DND-41 (cell line): ENCODE results near the gene ZNF419.
A peak's percentile ranks its signal among the peaks of the same experiment; 100 is the strongest.
"Not testable (repeated sequence)": the region's sequence is repeated elsewhere in the genome, so short reads cannot be mapped to it uniquely, and the experiment has no call there.

Experiments used
- ATAC-seq: fragments of 200-7000 bp; cut with Tn5 transposase; 3 replicates; pipeline ENCODE4 v1.9.1; 2021; ENCODE audit warnings: low read depth; ENCODE audit not compliant: insufficient read depth
- DNase-seq: peaks from one replicate; pipeline ENCODE4 v3.0.0-alpha.2; 2020
- H2AFZ ChIP-seq: 2 replicates; pipeline ENCODE4 v1.6.0; 2012; ENCODE audit warnings: low read depth, low read length
- H3K27ac ChIP-seq: 2 replicates; pipeline ENCODE4 v1.5.1; 2012; ENCODE audit warnings: low read length, inconsistent platforms
- H3K27me3 ChIP-seq: fragments of 200-600 bp; sonication (generic); 2 replicates; pipeline ENCODE4 v1.6.0; 2012; ENCODE audit warnings: low read length, mild to moderate bottlenecking, inconsistent platforms; ENCODE audit not compliant: insufficient read depth, poor library complexity
- H3K36me3 ChIP-seq: 2 replicates; pipeline ENCODE4 v1.5.1; 2012; ENCODE audit warnings: low read length, inconsistent platforms; ENCODE audit not compliant: insufficient read depth
- H3K4me1 ChIP-seq: 2 replicates; pipeline ENCODE4 v1.5.1; 2012; ENCODE audit warnings: mild to moderate bottlenecking, low read length; ENCODE audit not compliant: insufficient read depth
- H3K4me2 ChIP-seq: 2 replicates; pipeline ENCODE4 v1.6.0; 2012; ENCODE audit warnings: mild to moderate bottlenecking, moderate library complexity, low read length, inconsistent platforms; ENCODE audit not compliant: insufficient read depth
- H3K4me3 ChIP-seq, 2 experiments: fragments of 200-600 bp in 1 of 2; shearing (Covaris generic) in 1 of 2; 2 replicates each; pipeline ENCODE4 v1.5.1; 2012 to 2016; ENCODE audit warnings: inconsistent platforms in 2 of 2, low read length in 2 of 2, mild to moderate bottlenecking in 2 of 2, low read depth in 1 of 2, moderate library complexity in 1 of 2
- H3K79me2 ChIP-seq: 2 replicates; pipeline ENCODE4 v1.6.0; 2012; ENCODE audit warnings: low read length, inconsistent platforms; ENCODE audit not compliant: insufficient read depth
- H3K9ac ChIP-seq: 2 replicates; pipeline ENCODE4 v1.6.0; 2012; ENCODE audit warnings: low read depth, mild to moderate bottlenecking, inconsistent platforms, low read length, moderate library complexity
- H3K9me3 ChIP-seq: 2 replicates; pipeline ENCODE4 v1.5.1; 2012; ENCODE audit warnings: low read length, moderate library complexity, mild to moderate bottlenecking, inconsistent platforms; ENCODE audit not compliant: insufficient read depth, severe bottlenecking
- H4K20me1 ChIP-seq: 2 replicates; pipeline ENCODE4 v1.6.0; 2012; ENCODE audit warnings: low read length; ENCODE audit not compliant: insufficient read depth
- EZH2 ChIP-seq: IDR thresholded peaks from 3 replicates; pipeline ENCODE4 v1.6.1; 2012; ENCODE audit warnings: borderline replicate concordance, low read depth, mild to moderate bottlenecking, moderate library complexity, low read length, inconsistent platforms; ENCODE audit not compliant: severe bottlenecking
- TF ChIP-seq, protein P1 (sequence below): IDR thresholded peaks from 2 replicates; pipeline ENCODE4 v1.5.1; 2012; ENCODE audit warnings: borderline replicate concordance, low read length, moderate library complexity, mild to moderate bottlenecking; ENCODE audit not compliant: poor library complexity, severe bottlenecking; ENCODE audit errors: extremely low read depth

ZNF419 gene

DNA sequence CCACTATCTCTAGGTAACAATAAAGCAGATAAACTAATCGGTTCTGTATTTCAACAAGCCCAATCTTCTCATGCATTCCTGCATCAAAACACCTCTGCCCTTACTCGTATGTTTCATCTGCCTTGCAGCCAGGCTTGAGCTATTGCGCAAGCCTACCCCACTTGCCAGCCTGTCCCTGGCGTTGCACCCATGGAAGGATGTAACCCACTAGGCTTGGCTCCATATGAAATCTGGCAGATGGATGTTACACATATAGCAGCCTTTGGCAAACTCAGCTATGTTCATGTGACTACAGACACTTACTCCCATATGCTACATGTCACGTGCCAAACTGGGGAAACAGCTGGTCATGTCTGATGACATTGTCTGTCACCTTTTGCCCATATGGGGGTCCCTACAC, 27.7 kb downstream of the ZNF419 start:
- Histone ChIP-seq H3K36me3 (peaks cover 32% of the 10 kb centered on the region), H3K9ac (no peak overlapping the region), H3K9me3 (peaks cover 38% of the 10 kb centered on the region), H3K4me2 (no peak overlapping the region), H2AFZ (no peak overlapping the region), H3K4me1 (no peaks in the 10 kb centered on the region), H3K79me2 (no peaks in the 10 kb centered on the region), H3K27me3 (no peaks in the 10 kb centered on the region), H3K4me3 (no peak overlapping the region), H4K20me1 (no peaks in the 10 kb centered on the region), H3K27ac (no peak overlapping the region)
- ATAC-seq (no peak), DNase-seq (no peak)
- TF ChIP-seq, protein P1, sequence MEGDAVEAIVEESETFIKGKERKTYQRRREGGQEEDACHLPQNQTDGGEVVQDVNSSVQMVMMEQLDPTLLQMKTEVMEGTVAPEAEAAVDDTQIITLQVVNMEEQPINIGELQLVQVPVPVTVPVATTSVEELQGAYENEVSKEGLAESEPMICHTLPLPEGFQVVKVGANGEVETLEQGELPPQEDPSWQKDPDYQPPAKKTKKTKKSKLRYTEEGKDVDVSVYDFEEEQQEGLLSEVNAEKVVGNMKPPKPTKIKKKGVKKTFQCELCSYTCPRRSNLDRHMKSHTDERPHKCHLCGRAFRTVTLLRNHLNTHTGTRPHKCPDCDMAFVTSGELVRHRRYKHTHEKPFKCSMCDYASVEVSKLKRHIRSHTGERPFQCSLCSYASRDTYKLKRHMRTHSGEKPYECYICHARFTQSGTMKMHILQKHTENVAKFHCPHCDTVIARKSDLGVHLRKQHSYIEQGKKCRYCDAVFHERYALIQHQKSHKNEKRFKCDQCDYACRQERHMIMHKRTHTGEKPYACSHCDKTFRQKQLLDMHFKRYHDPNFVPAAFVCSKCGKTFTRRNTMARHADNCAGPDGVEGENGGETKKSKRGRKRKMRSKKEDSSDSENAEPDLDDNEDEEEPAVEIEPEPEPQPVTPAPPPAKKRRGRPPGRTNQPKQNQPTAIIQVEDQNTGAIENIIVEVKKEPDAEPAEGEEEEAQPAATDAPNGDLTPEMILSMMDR = no peak
- no peak for TF ChIP-seq EZH2

GRCh38 chr19:57518021-57518420, 30.5 kb downstream of the ZNF419 start:
- H3K4me1 ChIP-seq, H3K9ac ChIP-seq, H2AFZ ChIP-seq, H3K4me3 ChIP-seq, DNase-seq, H3K4me2 ChIP-seq, H3K79me2 ChIP-seq, H4K20me1 ChIP-seq, H3K27ac ChIP-seq, H3K27me3 ChIP-seq, ATAC-seq: not testable (repeated sequence)
- Histone ChIP-seq H3K9me3 (peaks cover 26% of the 10 kb centered on the region), H3K36me3 (peaks cover 26% of the 10 kb centered on the region)

DNA sequence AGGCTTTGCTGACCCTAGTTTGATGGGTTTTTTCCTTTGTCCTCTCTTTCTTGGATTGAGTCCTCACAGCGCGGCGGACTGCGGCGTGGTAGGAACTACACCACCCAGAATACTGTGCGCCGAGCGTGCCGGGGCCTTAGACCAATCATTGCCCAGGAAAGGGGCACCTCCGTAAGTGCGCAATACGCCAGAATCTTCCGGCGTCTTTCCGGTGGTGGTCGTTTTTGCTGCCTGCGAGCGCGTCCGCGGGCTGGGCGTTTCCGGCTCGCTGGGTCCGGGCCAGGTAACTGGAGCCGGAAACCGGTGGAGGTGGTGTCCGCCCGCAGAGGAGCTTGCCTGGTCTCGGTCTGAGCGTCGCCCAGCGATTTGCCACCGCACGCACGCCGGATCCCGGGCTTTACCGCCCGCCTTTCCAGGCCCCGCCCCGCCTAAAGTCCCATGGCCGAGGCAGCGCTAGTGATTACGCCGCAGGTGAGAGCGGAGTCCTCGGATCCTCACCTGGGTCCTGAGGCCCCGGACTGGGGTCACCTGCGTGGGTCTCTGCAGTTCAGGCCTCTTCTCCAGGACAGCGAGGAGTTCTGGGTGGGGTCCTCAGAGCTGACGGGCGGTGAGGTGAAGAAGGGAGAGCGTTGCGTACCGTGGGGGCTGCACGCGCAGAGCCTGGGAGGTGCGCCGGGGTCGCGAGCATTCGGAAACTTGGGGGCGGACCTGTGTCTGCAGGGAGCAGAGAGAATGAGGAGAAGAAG, 39.8 kb downstream of the ZNF419 start, which contains the start of gene ZNF549:
TSS of gene ZNF549 (plus strand) at position 221 of the 746 bp plus-strand sequence. CDS start at position 439, 218 bp downstream.
- Histone ChIP-seq H3K27me3 (no peaks in the 10 kb centered on the region), H2AFZ (peak within 1 kb of the TSS; percentile 97), H3K4me2 (peak within 1 kb of the TSS; percentile 97), H3K4me1 (peaks cover 23% of the 10 kb centered on the region), H4K20me1 (no peaks in the 10 kb centered on the region), H3K27ac (peak within 1 kb of the TSS; percentile 69), H3K4me3 (peak within 1 kb of the TSS; percentile 79 to 90), H3K9ac (peak within 1 kb of the TSS; percentile 77), H3K36me3 (peaks cover 26% of the 10 kb centered on the region), H3K9me3 (peaks cover 18% of the 10 kb centered on the region), H3K79me2 (peaks cover 45% of the 10 kb centered on the region)
- DNase-seq (peak; percentile 92), ATAC-seq (peak; percentile 100)
- TF ChIP-seq, protein P1 = no peak
- no peak for TF ChIP-seq EZH2

GRCh38 chr19:57537953-57538547, 50.5 kb downstream of the ZNF419 start:
- Histone ChIP-seq H3K4me2 (no peak overlapping the region), H3K27ac (no peak overlapping the region), H4K20me1 (no peaks in the 10 kb centered on the region), H3K9ac (no peak overlapping the region), H3K9me3 (peaks cover 79% of the 10 kb centered on the region), H2AFZ (no peak overlapping the region), H3K27me3 (no peaks in the 10 kb centered on the region), H3K36me3 (peaks cover 100% of the 10 kb centered on the region), H3K4me1 (no peaks in the 10 kb centered on the region), H3K79me2 (peaks cover 23% of the 10 kb centered on the region; the same call in 1 of the 2 replicates), H3K4me3 (no peak overlapping the region)
- ATAC-seq = no peak
- no peak for DNase-seq
- TF ChIP-seq, protein P1 = no peak
- no peak for TF ChIP-seq EZH2
